Stimulated activated CD8-positive, alpha-beta memory T cell treated with anti-CD3 and anti-CD28 coated beads, Interleukin-15, amount 100 ng/mL, for 24 hours (primary cell): Measurements from ENCODE around the gene BSPRY.
A peak's percentile ranks its signal among the peaks of the same experiment; 100 is the strongest.

Experiments used
- DNase-seq: peaks from one replicate; pipeline ENCODE4 v3.0.0-alpha.2; 2020; ENCODE audit warnings: low read depth

The BSPRY gene

DNA sequence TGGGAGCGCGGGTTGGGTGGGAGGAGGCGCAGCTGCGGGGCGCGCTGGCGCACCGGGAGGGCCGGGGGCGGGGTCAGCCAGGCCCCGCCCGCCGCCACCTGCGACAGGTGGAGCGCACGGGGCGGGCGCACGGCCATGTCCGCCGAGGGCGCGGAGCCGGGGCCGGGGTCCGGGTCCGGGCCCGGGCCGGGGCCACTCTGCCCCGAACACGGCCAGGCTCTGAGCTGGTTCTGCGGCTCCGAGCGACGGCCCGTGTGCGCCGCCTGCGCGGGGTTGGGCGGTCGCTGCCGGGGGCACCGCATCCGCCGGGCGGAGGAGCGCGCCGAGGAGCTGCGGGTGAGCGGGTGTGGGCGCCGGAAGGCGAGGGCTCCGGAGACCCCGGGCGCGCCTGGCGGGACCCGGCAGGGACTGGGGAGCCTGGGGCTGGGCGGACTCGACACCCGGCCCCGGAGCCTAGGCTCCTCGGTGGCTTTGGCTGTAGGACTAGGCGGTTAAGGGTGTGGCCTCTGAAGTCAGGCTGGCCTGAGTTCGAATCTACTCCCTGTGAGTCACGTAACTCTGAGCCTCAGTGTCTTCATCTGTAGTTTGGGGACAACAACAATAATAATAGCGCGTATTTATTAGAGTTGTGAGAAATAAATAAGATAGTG, at the start of gene BSPRY:
Gene BSPRY (plus strand): TSS at position 97 of the 650 bp plus-strand sequence. CDS start 39 bp downstream, at position 136.
- DNase-seq: no peak

DNA sequence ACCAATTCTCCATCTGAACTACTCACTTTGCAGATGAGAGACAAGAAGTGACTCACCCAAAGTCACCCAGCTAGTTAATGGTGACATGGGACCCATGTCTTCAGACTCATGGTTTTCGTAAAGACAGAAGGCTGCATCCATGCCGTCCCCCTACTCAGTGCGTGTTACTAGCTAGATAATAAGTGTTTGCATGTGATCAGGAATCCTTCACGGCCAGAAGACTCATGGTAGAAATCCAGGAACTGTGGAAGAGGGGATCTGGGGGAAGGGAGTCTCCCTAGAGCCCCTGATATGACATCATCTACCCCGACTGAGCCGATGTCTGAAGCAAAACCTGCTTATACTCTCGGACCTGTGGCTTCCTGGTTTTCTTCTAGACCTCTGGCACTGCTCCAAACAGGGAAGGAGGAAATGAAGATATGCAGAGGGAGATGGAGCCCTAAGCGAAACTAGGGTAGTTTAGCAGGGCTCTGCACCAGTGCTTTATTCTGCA, 49.5 kb upstream of the BSPRY start:
- no peak for DNase-seq

DNA sequence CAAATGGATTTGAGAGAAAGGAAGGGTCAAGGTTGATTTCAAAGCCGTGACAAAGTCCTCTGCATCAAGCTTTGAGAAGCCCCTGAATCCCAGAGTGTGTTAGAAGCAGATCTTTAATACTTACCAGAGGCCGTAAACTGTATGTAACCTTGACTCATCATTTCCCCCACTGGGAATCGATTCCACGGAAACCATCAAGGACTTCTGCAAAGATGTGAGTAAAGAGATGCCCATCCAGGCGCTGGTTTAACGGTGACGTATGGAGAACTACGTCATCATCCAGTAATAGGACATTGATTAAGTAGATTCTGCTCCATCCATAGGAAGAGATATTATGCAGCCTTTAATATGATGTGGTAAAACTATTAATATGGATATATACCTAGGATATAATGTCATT, 47.8 kb upstream of the BSPRY start:
- DNase-seq: no peak

DNA sequence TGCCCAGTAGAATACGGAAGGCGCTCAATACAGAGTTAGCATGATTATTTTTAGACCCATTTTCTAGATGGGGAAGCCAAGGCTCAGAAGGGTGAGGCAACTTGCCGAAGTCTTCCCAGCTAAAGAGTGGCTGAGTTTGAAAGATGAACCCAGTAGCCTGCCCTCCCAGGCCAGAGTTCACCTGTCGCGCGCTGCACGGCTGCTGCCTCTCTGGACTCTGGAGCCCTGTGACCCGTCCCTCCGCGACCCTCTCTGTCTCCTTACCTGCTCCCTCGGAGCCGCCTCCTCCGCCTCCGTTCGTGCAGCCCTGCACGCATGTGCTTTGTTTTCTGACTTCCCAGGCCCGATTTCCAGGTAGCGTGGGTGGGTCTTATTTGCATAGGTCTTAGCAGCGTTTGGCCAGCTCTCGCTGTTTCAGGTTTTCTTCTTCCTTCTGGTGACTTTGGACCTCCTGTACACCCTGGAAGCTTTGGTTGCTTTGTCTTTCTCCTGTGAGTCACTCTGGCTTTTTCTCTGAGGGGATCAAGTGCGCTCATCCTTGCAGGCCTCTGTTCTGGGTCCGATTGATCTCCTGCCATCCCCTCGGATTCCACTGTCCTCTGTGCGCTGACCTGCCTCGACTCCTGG, 46.4 kb upstream of the BSPRY start, which contains the start of gene RNF183:
Gene RNF183 (minus strand): TSS at position 585 of the 627 bp plus-strand sequence. CDS start 5,192 bp downstream, outside the sequence.
- no peak for DNase-seq

DNA sequence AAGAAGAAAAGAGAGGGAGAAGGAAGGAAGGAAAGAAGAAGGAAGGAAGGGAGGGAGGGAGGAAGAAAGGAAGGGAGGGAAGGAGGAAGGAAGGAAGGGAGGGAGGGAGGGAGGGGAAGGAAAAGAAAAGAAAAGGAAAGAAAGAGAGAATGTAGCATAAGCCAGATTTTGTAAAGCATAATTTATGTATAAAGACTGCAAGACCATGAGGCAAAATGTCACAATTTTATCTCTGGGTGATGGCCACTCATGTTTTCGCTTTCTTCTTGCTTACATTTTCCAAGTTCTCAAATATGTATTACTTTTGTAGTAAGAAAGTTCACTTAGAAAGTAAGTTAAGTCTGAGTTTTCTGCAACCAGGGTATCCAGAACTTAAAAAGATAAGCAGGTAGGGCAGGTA, 42.8 kb upstream of the BSPRY start:
- DNase-seq: no peak

DNA sequence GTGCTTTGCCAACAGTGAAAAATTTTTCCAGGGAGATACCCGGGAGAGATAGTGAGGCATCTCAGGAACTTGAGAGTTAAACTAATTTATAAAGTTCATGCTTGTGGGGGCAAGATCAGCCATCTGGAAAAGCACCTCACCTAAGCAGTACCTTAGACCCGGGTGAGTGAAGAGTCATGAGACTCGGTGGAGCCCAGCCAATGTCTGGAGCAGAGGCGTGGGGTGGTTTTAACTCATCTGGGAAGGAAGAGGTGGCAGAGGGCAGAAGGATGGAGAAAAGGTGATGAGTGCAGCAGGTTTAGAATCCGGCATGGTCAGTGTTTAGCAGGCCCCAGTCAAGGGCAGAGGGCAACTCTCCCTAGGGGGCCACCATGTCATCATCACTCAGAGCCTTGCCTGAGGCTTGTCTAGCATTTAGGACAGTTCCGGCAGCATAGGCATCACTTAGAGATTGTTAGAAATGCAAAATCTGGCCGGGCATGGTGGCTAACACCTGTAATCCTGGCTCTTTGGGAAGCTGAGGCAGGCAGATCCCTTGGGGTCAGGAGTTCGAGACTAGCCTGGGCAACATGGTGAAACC, 41.9 kb upstream of the BSPRY start:
- no peak for DNase-seq

DNA sequence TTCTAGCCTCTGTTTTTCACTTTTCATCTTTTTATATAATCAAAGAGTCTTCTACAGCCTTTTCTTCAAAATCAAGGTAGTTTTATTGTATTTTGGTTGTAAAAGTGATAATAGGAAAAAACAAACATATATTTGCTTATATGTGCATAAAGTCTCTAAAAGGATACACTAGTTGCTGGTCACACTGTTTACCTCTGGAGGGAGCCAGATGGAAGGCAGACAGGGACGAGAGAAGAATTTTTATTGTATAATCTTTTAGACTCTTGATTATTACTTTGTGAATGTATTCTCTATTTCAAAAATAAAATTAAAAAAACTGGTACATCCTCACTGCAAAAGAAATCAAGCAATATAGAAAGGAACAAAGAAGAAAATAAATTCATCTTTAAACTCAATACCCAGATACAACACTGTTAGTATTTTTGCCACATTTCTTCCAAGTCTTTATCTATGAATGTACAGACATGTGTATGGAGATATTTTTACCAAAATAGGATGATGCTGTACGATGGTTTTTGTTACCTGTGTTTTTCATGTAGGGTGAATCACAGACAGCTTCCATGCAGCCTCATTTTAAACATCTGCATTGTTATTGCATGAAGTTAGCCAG, 40.0 kb upstream of the BSPRY start:
- no peak for DNase-seq

DNA sequence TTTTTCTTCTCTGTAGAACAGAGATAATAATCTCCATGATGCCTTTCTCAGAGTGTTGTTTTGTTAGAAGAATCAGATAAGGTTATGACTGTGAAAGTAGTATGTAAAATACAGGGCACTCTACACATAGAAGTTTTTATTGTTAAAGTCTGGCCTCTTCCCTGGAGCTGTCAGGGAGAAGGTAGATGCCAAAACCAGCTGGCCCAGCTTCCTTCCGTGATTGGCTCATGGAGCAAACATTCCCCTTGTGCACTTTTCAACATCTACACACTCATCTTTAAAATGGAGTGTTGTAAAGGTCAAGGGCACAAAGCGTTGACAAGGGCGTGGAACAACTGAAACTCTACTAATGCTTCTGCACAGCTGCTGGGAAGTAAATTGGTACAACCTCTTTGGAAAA, 38.8 kb upstream of the BSPRY start:
- DNase-seq: no peak

DNA sequence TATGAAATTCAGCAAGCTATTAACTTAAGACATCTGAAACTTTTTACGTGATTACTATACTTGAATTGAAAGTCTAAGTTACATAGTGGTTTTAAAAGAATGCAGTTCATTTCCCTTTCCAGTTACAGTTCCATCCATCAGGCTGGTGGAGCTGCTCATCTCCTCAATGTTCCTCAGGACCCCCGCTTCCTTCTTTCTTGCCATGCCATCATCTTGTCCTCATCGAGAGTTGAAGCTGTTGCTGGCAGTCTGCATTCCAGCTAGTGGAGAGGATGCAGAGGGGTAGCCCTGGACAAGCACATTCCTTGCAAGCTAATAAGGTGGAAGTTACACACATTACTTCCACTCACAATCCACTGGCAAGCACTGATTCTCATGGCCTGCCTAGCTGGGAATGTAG, 37.4 kb upstream of the BSPRY start:
- no peak for DNase-seq

DNA sequence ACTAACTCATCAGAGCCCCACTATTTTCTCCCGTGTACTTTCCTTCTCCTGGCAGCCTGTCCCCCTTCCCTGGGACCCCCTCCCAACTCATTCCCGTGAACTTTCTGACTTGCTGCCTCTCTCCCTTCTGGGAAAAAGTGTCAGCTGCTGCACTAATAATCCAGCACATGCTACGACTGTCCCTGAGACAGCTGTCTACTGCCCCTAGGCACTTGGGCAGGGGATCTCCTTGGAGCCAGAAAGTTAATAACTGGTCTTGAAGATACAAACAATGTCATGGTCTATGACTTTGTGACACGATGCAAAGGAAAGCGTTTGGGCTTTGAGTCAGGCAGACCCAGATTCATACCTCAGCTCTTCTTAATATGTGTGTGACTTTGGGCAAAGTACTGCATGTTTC, 36.1 kb upstream of the BSPRY start:
- DNase-seq: no peak

DNA sequence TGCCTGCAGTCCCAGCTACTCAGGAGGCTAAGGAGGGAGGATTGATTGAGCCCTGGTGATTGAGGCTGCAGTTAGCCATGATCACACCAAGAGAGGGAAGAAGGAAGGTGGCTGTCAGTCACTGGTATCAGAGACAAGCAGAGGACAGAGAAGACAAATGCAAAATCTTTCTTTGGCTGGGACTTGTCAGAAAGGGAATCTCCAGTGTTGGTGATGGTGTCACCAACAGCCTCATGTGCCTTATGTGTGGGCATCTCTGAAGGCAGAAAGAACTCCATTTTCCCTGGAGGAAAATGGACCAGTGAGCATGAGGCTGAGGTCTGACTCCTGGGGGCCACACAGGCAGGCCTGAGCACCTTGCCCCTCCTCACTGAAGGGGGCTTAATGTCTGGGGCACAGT, 34.1 kb upstream of the BSPRY start:
- DNase-seq: no peak

DNA sequence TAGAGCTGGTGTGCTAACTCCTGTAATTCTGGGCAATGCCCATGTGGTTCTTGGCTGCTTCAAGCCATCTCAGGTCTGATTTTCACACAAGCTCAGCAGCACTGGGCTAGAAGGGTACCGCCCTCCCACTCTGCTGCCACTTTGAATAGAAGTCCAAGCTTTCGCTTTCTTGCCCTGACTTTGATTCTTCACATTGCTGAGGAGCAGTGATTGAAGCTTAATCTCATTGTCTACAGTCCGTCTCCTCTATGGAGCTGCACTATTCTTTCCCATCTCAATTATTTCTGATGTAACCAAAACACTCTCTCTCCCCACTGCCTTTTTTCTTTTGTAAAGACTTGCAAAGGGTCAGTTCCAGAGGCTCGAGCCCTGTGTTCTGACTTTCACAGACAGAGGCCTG, 33.3 kb upstream of the BSPRY start:
- DNase-seq: no peak

DNA sequence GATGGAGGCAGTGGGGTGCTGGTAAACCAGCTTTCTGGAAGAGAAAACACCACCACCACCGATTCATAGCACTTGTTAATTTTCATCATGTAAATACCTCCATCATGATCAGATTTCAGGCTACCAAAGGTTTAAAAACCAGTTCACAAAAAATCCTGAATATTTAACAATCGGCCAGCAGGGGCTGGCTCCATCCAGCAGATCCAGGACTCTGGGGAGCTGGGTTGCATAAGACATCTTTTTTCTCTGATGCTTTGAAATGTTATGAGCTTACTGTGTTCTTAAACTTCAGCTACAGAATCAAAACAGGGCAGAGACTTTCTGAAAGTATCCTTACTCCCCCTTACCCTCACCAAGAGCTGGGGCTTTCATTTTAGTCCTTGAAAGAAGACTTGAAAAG, 31.6 kb upstream of the BSPRY start:
- DNase-seq: no peak

DNA sequence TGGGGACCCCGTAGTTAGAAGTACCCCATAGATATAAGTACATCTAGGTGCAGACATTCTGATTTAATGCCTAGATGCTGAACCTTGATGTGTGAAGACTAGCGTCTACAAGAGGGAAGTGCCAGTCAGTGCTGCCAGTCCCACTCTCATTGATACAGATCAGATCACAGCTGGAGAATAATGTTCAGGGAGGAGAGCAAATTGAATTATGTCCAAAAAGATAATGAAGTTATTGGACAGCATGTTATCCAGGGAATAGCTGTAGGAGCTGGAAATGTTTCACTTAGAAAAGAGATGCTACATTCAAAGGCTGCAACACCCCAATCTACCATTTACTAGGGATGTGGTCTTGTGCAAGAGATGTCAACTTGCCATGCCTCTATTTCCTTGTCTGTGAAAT, 30.3 kb upstream of the BSPRY start:
- DNase-seq: no peak

DNA sequence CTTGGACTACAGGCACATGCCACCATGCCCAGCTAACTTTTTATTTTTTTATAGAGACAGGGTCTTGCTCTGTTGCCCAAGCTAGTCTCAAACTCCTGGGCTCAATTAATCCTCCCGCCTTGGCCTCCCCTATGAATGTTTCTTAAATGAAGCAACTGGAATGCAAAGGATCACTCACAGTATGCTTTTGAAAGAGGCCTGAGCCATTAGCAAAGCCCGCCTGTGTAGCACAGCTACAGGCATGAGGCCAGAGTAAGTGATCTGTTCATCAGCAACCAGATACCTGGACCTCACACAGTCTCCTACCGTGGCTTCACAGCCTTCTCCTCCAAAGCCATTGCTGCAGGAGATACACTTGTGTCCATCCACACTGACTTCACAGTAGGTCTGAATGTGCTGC, 29.3 kb upstream of the BSPRY start:
- DNase-seq: no peak

DNA sequence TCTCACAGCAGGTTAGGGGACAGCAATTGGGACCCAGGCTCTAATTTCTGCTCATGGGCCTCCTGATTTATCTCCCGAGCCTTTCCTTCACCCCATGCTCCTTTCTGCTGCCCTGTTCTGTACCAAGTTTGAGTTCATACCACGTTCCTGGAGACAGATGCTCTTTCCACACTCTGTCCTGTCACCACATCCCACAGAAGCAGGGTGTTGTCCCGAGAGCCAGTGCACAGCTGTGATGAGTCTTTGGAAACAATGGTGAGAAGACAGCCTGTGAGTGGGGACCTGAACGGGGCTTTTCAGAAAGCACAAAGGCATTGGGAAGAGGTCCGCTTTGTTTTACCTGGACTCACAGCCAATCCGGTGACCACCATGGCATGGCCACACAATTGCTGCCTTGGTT, 26.7 kb upstream of the BSPRY start:
- DNase-seq: no peak

DNA sequence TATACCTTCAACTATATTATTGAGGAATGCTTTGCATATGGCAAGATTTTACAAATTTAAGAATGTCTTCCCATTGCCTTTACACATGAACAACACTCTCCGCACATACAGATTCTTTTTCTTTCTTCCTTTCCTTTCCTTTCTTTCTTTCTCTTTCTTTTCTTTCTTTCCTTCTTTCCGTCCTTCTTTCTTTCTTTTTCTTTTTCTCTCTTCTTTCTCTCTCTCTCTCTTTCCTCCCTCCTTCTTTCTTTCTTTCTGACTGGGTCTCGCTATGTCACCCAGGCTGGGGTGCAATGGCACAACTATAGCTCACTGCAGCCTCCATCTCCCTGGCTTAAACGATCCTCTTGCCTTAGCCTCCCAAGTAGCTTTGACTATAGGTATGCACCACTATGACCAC, 23.1 kb upstream of the BSPRY start:
- DNase-seq: no peak

DNA sequence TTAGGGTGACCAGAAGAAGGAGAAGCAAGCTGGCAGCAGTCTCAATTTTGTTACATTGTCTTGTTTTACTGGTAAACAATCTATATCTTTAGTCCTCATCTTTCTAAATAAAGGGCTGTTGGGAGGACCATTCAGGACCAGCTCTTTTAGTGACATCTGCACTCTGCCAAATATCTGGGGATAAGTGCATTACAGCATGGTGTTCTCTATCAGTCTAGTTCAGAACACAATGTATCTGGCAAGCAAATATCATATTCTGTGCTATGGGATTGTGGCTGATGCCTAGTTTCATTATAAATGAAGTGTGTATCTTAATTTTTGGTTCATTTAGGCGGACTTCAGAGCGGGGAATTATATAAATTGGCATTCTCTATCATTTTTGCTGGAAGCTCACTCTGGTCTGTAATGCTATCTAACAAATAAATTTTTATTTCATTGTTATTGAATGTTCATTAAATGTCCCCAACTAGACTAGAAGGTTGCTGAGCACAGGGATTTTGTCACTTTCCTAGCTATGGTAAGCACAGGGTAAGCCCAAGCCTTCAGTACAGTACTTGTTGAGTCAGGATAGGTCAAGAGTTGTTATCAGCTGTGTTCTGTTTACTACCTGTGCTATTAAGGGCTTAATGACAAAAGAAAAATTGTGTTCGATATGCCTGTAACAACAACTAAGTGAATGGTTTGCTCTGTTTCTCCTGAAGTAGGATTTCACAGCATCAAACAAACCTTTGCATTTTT, 21.1 kb upstream of the BSPRY start:
- no peak for DNase-seq

DNA sequence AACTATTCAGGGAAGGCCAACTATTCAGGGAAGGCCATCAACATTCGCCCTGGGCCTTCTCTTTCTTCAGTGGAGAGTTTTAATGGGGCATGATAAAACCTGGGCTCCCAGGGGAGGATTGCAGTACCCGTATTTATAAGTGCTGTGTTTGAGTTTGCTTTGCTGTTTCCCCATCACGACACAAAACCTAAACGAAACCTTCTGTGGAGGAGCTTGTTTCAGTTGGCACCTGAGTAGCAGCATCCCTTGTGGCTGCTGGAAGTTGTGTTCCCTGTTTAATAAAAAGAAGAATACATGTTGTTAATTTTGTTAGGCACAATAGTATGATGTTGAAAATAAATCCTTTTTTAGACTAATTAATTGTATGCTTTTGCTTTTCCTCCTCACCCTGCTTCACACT, 17.6 kb upstream of the BSPRY start:
- no peak for DNase-seq

DNA sequence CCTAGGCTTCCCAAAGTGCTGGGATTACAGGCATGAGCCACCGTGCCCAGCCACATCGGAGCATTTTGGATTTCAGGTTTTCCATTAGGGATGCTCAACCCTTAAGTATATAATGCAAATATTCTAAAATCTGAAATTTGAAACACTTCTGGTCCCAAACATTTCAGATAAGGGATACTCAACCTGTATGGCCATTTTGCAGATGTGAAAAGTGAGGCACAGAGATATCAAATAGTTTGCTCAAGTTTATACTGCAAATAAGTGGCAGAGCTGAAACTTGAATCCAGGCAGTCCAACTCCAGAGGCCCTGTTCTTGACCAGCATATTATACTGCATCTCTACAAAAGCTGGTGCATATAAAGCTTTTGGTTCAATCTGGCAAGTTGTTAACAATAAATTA, 11.6 kb upstream of the BSPRY start:
- no peak for DNase-seq

DNA sequence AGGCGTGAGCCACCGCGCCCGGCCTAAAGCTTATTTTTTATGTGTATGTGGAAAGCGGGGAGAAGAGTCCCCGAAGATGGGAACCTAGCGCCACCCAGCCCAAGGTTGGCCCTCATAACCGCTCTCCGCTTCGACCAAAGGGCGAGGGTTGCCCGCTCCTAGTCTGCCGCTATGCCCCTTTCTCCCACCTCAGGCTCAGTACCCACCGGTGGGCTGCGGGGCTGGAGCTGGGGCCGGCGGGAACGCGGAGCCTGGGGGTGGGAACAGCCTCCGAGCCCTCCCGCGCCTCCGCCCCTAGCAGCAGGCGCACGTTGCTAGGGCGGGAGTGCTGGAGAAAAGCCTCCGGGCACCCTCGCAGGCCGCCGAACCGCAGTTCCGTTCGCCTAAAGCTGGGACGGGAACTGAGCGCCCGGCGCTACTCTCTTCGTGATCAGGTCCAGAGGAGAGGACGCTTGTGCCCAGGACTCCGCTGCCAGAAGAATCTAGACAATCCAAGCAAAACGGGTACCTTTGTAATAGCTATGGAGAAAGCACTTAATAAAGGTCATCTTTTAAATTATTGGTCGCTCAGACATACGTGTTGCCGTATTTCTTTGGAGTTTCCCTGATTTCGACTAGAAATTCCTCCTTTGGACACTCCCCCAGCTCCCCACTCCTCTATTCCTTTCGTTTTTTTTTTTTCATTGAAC, 9.2 kb upstream of the BSPRY start, which contains the start of gene WDR31:
Gene WDR31 (minus strand): TSS at position 265 of the 689 bp plus-strand sequence. CDS start 8,253 bp downstream, outside the sequence.
- peak; percentile 69 for DNase-seq
